Osteoblast (primary cell): ENCODE results near the gene LY86. TPM values are rescaled to one million over a fixed set of nuclear protein-coding genes. Genes with fewer than 3 reads are reported as not detected.

Source experiments
- DNase-seq: peaks from one replicate; pipeline ENCODE4 v3.0.0; 2011; ENCODE audit warnings: low spot score, mixed read lengths; ENCODE audit not compliant: insufficient read length; ENCODE audit errors: missing footprints
- H2AFZ ChIP-seq: 2 replicates; pipeline ENCODE4 v1.6.0; 2011; ENCODE audit warnings: mild to moderate bottlenecking, low read length
- H3K27ac ChIP-seq: 2 replicates; pipeline ENCODE4 v1.5.1; 2011; ENCODE audit warnings: mild to moderate bottlenecking, low read depth, low read length, moderate library complexity
- H3K27me3 ChIP-seq: 2 replicates; pipeline ENCODE4 v1.6.0; 2012; ENCODE audit warnings: mild to moderate bottlenecking, control low read depth, inconsistent platforms, low read length, moderate library complexity; ENCODE audit not compliant: insufficient read depth
- H3K36me3 ChIP-seq: 2 replicates; pipeline ENCODE4 v1.5.1; 2011; ENCODE audit warnings: mild to moderate bottlenecking, low read length, control low read depth, moderate library complexity; ENCODE audit not compliant: insufficient read depth
- H3K4me1 ChIP-seq: 2 replicates; pipeline ENCODE4 v1.5.1; 2011; ENCODE audit warnings: mild to moderate bottlenecking, low read length, control low read depth, moderate library complexity; ENCODE audit not compliant: insufficient read depth
- H3K4me2 ChIP-seq: 2 replicates; pipeline ENCODE4 v1.6.0; 2011; ENCODE audit warnings: mild to moderate bottlenecking, low read length; ENCODE audit not compliant: insufficient read depth
- H3K4me3 ChIP-seq: fragments of 200-600 bp; sonication (generic); 3 replicates; pipeline ENCODE4 v1.5.1; 2012; ENCODE audit warnings: mild to moderate bottlenecking, low read length, inconsistent platforms; ENCODE audit not compliant: insufficient read depth
- H3K79me2 ChIP-seq: 2 replicates; pipeline ENCODE4 v1.6.0; 2012; ENCODE audit warnings: mild to moderate bottlenecking, low read length, control low read depth, inconsistent platforms; ENCODE audit not compliant: insufficient read depth
- H3K9me3 ChIP-seq: 2 replicates; pipeline ENCODE4 v1.5.1; 2011; ENCODE audit warnings: low read depth, low read length, control low read depth
- H4K20me1 ChIP-seq: 2 replicates; pipeline ENCODE4 v1.6.0; 2012; ENCODE audit warnings: mild to moderate bottlenecking, low read length, control low read depth; ENCODE audit not compliant: insufficient read depth
- total RNA-seq: library from RNA; depleted of rRNA; stranded (reverse); fragments of >200 nt; gene quantifications from 2 replicates; pipeline ENCODE4 v1.2.3, GENCODE V29; 2012
- TF ChIP-seq, protein P1 (sequence below): IDR thresholded peaks from 2 replicates; pipeline ENCODE4 v1.5.1; 2011; ENCODE audit warnings: mild to moderate bottlenecking, low read depth, low read length, moderate library complexity; ENCODE audit errors: extremely low read depth

Gene LY86
- total RNA-seq, 1 donor: not detected

DNA sequence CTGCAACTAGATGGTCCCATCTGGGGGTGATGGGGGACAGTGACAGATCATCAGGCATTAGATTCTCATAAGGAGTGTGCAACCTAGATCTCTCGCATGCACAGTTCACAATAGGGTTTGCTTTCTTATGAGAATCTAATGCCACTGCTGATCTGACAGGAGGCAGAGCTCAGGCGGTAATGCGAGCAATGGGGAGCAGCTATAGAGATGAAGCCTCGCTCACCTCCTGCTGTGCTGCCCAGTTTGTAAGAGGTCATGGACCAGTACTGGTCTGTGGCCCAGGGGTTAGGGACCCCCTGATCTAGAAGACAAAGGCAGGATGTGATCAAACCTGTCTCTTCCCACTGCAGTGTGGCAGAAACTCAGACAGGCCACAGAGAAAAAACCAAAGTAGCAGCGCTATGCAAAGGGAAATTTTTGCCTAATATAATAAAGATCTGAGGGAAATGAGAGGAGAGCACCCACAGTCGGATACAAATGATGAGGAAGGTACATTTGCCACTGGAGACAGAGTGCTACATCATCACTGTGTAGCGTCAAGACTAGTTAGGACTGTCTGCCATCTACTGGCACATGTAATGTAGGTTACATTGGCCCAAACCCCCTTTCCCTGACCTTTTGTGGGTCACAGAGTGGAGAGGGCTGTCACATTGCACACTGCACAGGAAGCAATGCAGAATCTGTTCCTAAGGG, 4.1 kb upstream of the LY86 start:
- TF ChIP-seq, protein P1, sequence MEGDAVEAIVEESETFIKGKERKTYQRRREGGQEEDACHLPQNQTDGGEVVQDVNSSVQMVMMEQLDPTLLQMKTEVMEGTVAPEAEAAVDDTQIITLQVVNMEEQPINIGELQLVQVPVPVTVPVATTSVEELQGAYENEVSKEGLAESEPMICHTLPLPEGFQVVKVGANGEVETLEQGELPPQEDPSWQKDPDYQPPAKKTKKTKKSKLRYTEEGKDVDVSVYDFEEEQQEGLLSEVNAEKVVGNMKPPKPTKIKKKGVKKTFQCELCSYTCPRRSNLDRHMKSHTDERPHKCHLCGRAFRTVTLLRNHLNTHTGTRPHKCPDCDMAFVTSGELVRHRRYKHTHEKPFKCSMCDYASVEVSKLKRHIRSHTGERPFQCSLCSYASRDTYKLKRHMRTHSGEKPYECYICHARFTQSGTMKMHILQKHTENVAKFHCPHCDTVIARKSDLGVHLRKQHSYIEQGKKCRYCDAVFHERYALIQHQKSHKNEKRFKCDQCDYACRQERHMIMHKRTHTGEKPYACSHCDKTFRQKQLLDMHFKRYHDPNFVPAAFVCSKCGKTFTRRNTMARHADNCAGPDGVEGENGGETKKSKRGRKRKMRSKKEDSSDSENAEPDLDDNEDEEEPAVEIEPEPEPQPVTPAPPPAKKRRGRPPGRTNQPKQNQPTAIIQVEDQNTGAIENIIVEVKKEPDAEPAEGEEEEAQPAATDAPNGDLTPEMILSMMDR: no peak
- H3K4me2 ChIP-seq: no peak overlapping the region
- no peaks in the 10 kb centered on the region for H3K9me3 ChIP-seq
- no peaks in the 10 kb centered on the region for H3K4me1 ChIP-seq
- H3K79me2 ChIP-seq: no peaks in the 10 kb centered on the region
- no peak overlapping the region for H3K27ac ChIP-seq
- no peak overlapping the region for H3K4me3 ChIP-seq
- no peaks in the 10 kb centered on the region for H3K27me3 ChIP-seq
- no peaks in the 10 kb centered on the region for H3K36me3 ChIP-seq
- DNase-seq: no peak
- no peak overlapping the region for H2AFZ ChIP-seq
- H4K20me1 ChIP-seq: no peaks in the 10 kb centered on the region

GRCh38 chr6:6585003-6585311, 3.6 kb upstream of the LY86 start:
- H3K79me2 ChIP-seq: no peaks in the 10 kb centered on the region
- H3K9me3 ChIP-seq: no peaks in the 10 kb centered on the region
- H3K4me3 ChIP-seq: no peak overlapping the region
- H3K27ac ChIP-seq: no peak overlapping the region
- H2AFZ ChIP-seq: no peak overlapping the region
- DNase-seq: no peak
- no peaks in the 10 kb centered on the region for H3K27me3 ChIP-seq
- no peaks in the 10 kb centered on the region for H3K36me3 ChIP-seq
- H4K20me1 ChIP-seq: no peaks in the 10 kb centered on the region
- H3K4me2 ChIP-seq: no peak overlapping the region
- TF ChIP-seq, protein P1: no peak
- H3K4me1 ChIP-seq: no peaks in the 10 kb centered on the region

DNA sequence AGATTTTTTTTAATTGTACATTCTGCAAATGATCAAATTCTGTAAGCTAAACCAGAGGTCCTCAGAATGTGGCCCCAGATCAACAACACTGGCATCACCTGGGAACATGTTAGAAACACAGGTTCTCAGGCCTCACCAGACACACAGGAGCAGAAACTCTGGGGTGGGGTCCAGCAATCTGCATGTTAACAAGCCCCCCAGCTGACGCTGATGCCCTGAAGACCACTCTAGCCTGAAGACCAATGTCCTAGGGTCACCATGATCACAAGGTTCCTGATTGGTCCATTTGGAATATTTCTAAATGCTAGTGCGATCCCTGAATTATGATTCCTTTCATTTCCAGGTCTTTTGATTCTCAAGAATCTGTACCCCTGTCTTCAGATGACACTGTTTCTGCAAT, 2.4 kb upstream of the LY86 start:
- Histone ChIP-seq H3K36me3 (no peaks in the 10 kb centered on the region), H3K79me2 (no peaks in the 10 kb centered on the region), H3K4me1 (no peaks in the 10 kb centered on the region), H2AFZ (no peak overlapping the region), H3K27me3 (no peaks in the 10 kb centered on the region), H3K4me2 (no peak overlapping the region), H3K27ac (no peak overlapping the region), H3K4me3 (no peak overlapping the region), H3K9me3 (no peaks in the 10 kb centered on the region), H4K20me1 (no peaks in the 10 kb centered on the region)
- TF ChIP-seq, protein P1: no peak
- DNase-seq: no peak

DNA sequence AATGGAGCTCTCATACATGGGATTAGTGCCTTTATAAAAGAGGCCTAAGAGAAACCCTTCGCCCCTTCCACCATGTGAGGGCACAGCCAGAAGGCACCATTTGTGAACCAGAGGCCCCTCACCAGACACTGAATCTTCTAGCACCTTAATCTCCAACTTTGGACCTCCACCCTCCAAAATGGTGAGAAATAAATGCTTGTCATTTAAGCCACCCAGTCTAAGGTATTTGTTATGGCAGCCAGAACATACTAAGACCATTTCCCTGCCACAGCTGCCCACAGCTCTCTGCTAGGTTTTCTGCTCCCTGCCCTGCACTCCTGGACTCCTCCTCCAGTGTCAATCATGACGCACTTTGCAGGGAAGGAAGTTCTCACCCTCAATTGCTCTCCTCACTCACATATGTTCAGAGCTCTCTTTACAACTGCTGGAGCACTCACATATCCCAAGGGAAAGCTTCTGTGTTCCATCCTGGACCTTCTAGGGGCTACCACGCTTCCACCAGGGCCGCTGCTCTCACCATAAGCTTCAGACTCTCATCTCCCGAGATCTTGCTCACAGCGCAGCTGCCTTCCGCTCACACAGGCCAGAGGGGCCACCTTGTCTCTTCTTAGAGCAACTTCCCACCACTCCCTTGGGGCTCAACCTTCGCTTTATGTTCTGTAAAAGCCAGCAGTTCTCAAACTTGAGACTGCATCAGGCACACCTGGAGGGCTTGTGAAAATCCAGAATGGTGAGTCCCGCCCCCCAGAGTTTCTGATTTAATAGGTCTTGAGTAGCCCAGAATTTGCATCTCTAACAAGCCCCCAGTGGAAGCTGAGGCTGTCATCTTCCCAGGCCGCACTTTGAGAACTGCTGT, 1.6 kb upstream of the LY86 start:
- Histone ChIP-seq H3K4me3 (no peak overlapping the region), H3K27ac (no peak overlapping the region), H3K4me1 (no peaks in the 10 kb centered on the region), H3K27me3 (no peaks in the 10 kb centered on the region), H3K9me3 (no peaks in the 10 kb centered on the region), H3K36me3 (no peaks in the 10 kb centered on the region), H3K79me2 (no peaks in the 10 kb centered on the region), H2AFZ (no peak overlapping the region), H4K20me1 (no peaks in the 10 kb centered on the region), H3K4me2 (no peak overlapping the region)
- TF ChIP-seq, protein P1: no peak
- no peak for DNase-seq
